Measurements from ENCODE around the gene MMP28.

DNA sequence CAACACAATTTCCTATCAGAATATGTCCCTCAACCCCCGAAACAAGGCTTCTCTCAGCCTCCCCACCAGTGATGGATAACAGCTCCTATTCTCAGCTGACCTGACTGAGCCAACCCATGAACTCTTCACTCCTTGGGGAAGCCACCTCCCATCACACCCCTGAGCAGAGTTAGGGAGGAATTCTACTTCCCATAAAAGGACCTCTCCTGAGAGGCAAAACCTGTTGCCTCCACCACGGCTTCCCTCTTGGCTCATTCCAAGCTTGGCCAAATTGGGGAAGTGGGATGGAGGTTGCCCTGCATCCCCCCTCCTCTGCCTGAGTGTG is 69.7 kb downstream of the MMP28 start:
- TF ChIP-seq EP300 (IDR thresholded peaks at IDR 0.05; ENCODE audit: borderline replicate concordance) (no peak), USF1 (IDR thresholded peaks at IDR 0.05) (no peak), REST (IDR thresholded peaks at IDR 0.05; ENCODE audit: low read depth) (no peak), NFIC (IDR thresholded peaks at IDR 0.05) (no peak), FOXM1 (IDR thresholded peaks at IDR 0.05; ENCODE audit: borderline replicate concordance, low read depth) (no peak), YY1 (IDR thresholded peaks at IDR 0.05; ENCODE audit: low read depth) (no peak), TEAD4 (IDR thresholded peaks at IDR 0.05) (no peak), EGR1 (IDR thresholded peaks at IDR 0.05) (no peak), CEBPB (IDR thresholded peaks at IDR 0.05) (no peak), MAX (IDR thresholded peaks at IDR 0.05) (no peak), CREB1 (IDR thresholded peaks at IDR 0.05; ENCODE audit: low read depth) (no peak)
